GM19239 (cell line): ENCODE results near the gene ROBO1.

Experiments
- DNase-seq: peaks from one replicate; pipeline ENCODE4 v3.0.0; 2011; ENCODE audit warnings: low spot score; ENCODE audit not compliant: insufficient read length
- FAIRE-seq: peaks from 2 replicates; lab custom pipeline; 2011; peaks lifted over from hg19 to GRCh38; lab: Jason Lieb, UNC

ROBO1 gene

GRCh38 chr3:79038636-79039035 is 729.2 kb downstream of the ROBO1 start:
- no peak for DNase-seq
- FAIRE-seq, result no peak

GRCh38 chr3:79038057-79038456 is 729.7 kb downstream of the ROBO1 start:
- DNase-seq (no peak), FAIRE-seq (no peak)

- FAIRE-seq (no peak), DNase-seq (no peak)
Measured at GRCh38 chr3:79032686-79033318, 735.0 kb downstream of the ROBO1 start.

GRCh38 chr3:79030157-79030556 is 737.6 kb downstream of the ROBO1 start:
- FAIRE-seq, result no peak
- DNase-seq, result no peak

- DNase-seq (no peak), FAIRE-seq (no peak)
Measured at GRCh38 chr3:79028916-79029315, 738.9 kb downstream of the ROBO1 start.

GRCh38 chr3:79027593-79027992 is 740.2 kb downstream of the ROBO1 start:
- FAIRE-seq (no peak), DNase-seq (no peak)

GRCh38 chr3:79019924-79020173 is 747.9 kb downstream of the ROBO1 start:
- DNase-seq (no peak), FAIRE-seq (no peak)

- DNase-seq (no peak), FAIRE-seq (no peak)
Measured at GRCh38 chr3:79019137-79019923, 748.5 kb downstream of the ROBO1 start.

GRCh38 chr3:79018671-79019136 is 749.1 kb downstream of the ROBO1 start:
- FAIRE-seq, result no peak
- DNase-seq, result no peak

- DNase-seq (no peak), FAIRE-seq (no peak)
Measured at GRCh38 chr3:79018265-79018664, 749.5 kb downstream of the ROBO1 start.

- FAIRE-seq (no peak), DNase-seq (no peak)
Measured at GRCh38 chr3:79016587-79017376, 751.0 kb downstream of the ROBO1 start.

- FAIRE-seq (no peak), DNase-seq (no peak)
Measured at GRCh38 chr3:79015854-79016253, 751.9 kb downstream of the ROBO1 start.

GRCh38 chr3:79012946-79013362 is 754.8 kb downstream of the ROBO1 start:
- DNase-seq (no peak), FAIRE-seq (no peak)

GRCh38 chr3:79012530-79012913 is 755.3 kb downstream of the ROBO1 start:
- FAIRE-seq (no peak), DNase-seq (no peak)

GRCh38 chr3:79011821-79012529 is 755.8 kb downstream of the ROBO1 start:
- FAIRE-seq (no peak), DNase-seq (no peak)

- DNase-seq, result no peak
- FAIRE-seq, result no peak
Measured at GRCh38 chr3:79009861-79010260, 757.9 kb downstream of the ROBO1 start.

GRCh38 chr3:79006077-79006476 is 761.7 kb downstream of the ROBO1 start:
- FAIRE-seq (no peak), DNase-seq (no peak)

GRCh38 chr3:79005084-79005483 is 762.7 kb downstream of the ROBO1 start:
- DNase-seq (no peak), FAIRE-seq (no peak)

- DNase-seq (no peak), FAIRE-seq (no peak)
Measured at GRCh38 chr3:79003994-79004393, 763.8 kb downstream of the ROBO1 start.

- no peak for DNase-seq
- FAIRE-seq, result no peak
Measured at GRCh38 chr3:79002465-79003372, 765.1 kb downstream of the ROBO1 start.
